GM12878 (cell line): Measurements from ENCODE around the gene CRYBA1. TPM values are rescaled to one million over a fixed set of nuclear protein-coding genes. Genes with fewer than 3 reads are reported as not detected.

Source experiments
- BCLAF1 ChIP-seq: fragments of 450-650 bp; IDR thresholded peaks from 2 replicates; pipeline ENCODE4 v1.6.1; 2017; ENCODE audit warnings: antibody characterized with exemption, mild to moderate bottlenecking, moderate library complexity
- EP300 ChIP-seq, 2 experiments: fragments of 150-350 bp in 1 of 2; IDR thresholded peaks; 2 replicates each; pipeline ENCODE4 v1.6.1; 2011 to 2012; ENCODE audit warnings: low read depth in 2 of 2, low read length in 2 of 2, borderline replicate concordance in 1 of 2, improper control_type of control experiment in 1 of 2, inconsistent platforms in 1 of 2; ENCODE audit not compliant: control insufficient read depth in 1 of 2
- RELB ChIP-seq: fragments of 450-650 bp; IDR thresholded peaks from 2 replicates; pipeline ENCODE4 v1.6.1; 2017; ENCODE audit warnings: low read depth, mild to moderate bottlenecking, moderate library complexity
- ZBTB4 ChIP-seq: fragments of 450-650 bp; formaldehyde crosslinking; IDR thresholded peaks from 2 replicates; pipeline ENCODE4 v1.4.0; 2022; ENCODE audit warnings: mild to moderate bottlenecking, moderate library complexity
- polyA plus RNA-seq, 11 experiments: library from polyadenylated mRNA; depleted of rRNA in 4 of 11; unstranded in 6 of 11; stranded (reverse) in 5 of 11; fragments of >200 nt; fragmentation: Nextera tagmentation in 4 of 11; fragmentation: Illumina TruSeq in 1 of 11; extraction: Ambion mirVana in 4 of 11; extraction: Trizol in 1 of 11; gene quantifications; 1 replicate in 1 of 11; 2 replicates in 10 of 11; pipeline versions ENCODE4 v1.2.1 to v1.2.3, GENCODE V29; 2011 to 2016; ENCODE audit warnings: inconsistent platforms in 2 of 11, missing spikeins in 2 of 11, low read depth in 1 of 11
- total RNA-seq, 4 experiments: library from RNA; depleted of rRNA in 3 of 4; stranded (reverse); fragments of >200 nt in 3 of 4; fragmentation: Illumina TruSeq in 1 of 4; extraction: Trizol in 1 of 4; gene quantifications; 2 replicates each; pipeline versions ENCODE4 v1.2.1 to v1.2.3, GENCODE V29; 2013 to 2021

CRYBA1 gene
- total and polyA plus RNA-seq, 10 of the 15 experiments (the other 5 are each of a cell fraction or from before 2014, with no cell fraction given), result not detected

GRCh38 chr17:29293890-29294579 lies 47.4 kb downstream of the CRYBA1 start, which contains the start of gene NUFIP2 (continued):
- TF ChIP-seq BCLAF1, result no peak
- peak; percentile 70; the same call in 1 of the 2 replicates for TF ChIP-seq RELB
- no peak for TF ChIP-seq ZBTB4 (CRISPR knock-in tag)
- TF ChIP-seq EP300 (IDR thresholded peaks at IDR 0.05; ENCODE audit: borderline replicate concordance in 1 of 2, control insufficient read depth in 1 of 2, low read depth in 2 of 2, low read length in 2 of 2), result peak in 1 of 2 experiments; percentile 86; a peak in 2 of 4 replicates
